GM12878 (cell line): ENCODE measurements around the gene SURF6.
A peak's percentile ranks its signal among the peaks of the same experiment; 100 is the strongest.

Source experiments
- FOXM1 ChIP-seq: IDR thresholded peaks from 2 replicates; pipeline ENCODE4 v1.6.1; 2012; ENCODE audit warnings: low read depth, mild to moderate bottlenecking, inconsistent platforms, low read length, moderate library complexity
- SMC3 ChIP-seq: IDR thresholded peaks from 2 replicates; pipeline ENCODE4 v1.6.1; 2011; ENCODE audit warnings: low read length, improper control_type of control experiment, borderline replicate concordance
- TBL1XR1 ChIP-seq: IDR thresholded peaks from 2 replicates; pipeline ENCODE4 v1.6.1; 2012; ENCODE audit warnings: low read depth, low read length, improper control_type of control experiment
- TF ChIP-seq, protein P1 (sequence below), 3 experiments: IDR thresholded peaks in 2 of 3; conservative IDR thresholded peaks in 1 of 3; 2 replicates each; pipeline ENCODE4 v1.5.1; 2011; ENCODE audit warnings: low read depth in 3 of 3, low read length in 3 of 3, mild to moderate bottlenecking in 3 of 3, control low read depth in 2 of 3, moderate library complexity in 2 of 3, inconsistent platforms in 1 of 3, mixed read lengths in 1 of 3; ENCODE audit not compliant: control insufficient read depth in 2 of 3, insufficient read depth in 1 of 3; ENCODE audit errors: extremely low read depth in 1 of 3

- TF ChIP-seq TBL1XR1 (no peak), SMC3 (no peak), FOXM1 (no peak)
- TF ChIP-seq, protein P1, sequence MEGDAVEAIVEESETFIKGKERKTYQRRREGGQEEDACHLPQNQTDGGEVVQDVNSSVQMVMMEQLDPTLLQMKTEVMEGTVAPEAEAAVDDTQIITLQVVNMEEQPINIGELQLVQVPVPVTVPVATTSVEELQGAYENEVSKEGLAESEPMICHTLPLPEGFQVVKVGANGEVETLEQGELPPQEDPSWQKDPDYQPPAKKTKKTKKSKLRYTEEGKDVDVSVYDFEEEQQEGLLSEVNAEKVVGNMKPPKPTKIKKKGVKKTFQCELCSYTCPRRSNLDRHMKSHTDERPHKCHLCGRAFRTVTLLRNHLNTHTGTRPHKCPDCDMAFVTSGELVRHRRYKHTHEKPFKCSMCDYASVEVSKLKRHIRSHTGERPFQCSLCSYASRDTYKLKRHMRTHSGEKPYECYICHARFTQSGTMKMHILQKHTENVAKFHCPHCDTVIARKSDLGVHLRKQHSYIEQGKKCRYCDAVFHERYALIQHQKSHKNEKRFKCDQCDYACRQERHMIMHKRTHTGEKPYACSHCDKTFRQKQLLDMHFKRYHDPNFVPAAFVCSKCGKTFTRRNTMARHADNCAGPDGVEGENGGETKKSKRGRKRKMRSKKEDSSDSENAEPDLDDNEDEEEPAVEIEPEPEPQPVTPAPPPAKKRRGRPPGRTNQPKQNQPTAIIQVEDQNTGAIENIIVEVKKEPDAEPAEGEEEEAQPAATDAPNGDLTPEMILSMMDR (IDR thresholded peaks at IDR 0.05 in 2 of 3, conservative IDR thresholded peaks at IDR 0.05 in 1 of 3; ENCODE audit: control insufficient read depth in 2 of 3, extremely low read depth in 1 of 3, insufficient read depth in 1 of 3, low read depth in 3 of 3, low read length in 3 of 3): peak in 2 of 3 experiments; percentile 9 to 38; a peak in 2 of 6 replicates
Observed at GRCh38 chr9:133375116-133375723, 39.2 kb upstream of the SURF6 start.
